Upper lobe of right lung (tissue), 1 donor: Measurements from ENCODE around the gene NCOA5. TPM values are rescaled to one million over a fixed set of nuclear protein-coding genes. Genes with fewer than 3 reads are reported as not detected.

Source experiments
- ATAC-seq: fragments of 200-7000 bp; cut with Tn5 transposase; one replicate; pipeline ENCODE4 v1.9.1; 2020; ENCODE audit warnings: mild to moderate bottlenecking, moderate library complexity
- DNase-seq: peaks from one replicate; pipeline ENCODE4 v3.0.0-alpha.2; 2020
- H3K27ac ChIP-seq: fragments of 200-600 bp; one replicate; pipeline ENCODE4 v1.8.0; 2022
- H3K27me3 ChIP-seq: fragments of 200-600 bp; one replicate; pipeline ENCODE4 v1.8.0; 2022; ENCODE audit warnings: mild to moderate bottlenecking
- H3K36me3 ChIP-seq: fragments of 200-600 bp; one replicate; pipeline ENCODE4 v1.8.0; 2022
- H3K4me1 ChIP-seq: fragments of 200-600 bp; one replicate; pipeline ENCODE4 v1.8.0; 2022
- H3K4me3 ChIP-seq: fragments of 200-600 bp; one replicate; pipeline ENCODE4 v1.8.0; 2022; ENCODE audit warnings: mild to moderate bottlenecking
- H3K9me3 ChIP-seq: fragments of 200-600 bp; one replicate; pipeline ENCODE4 v1.8.0; 2022
- intact Hi-C: fragments of 100-400 bp; cut with DNase I; formaldehyde crosslinking; loops from one replicate; pipeline ENCODE4 v1.11.0; 2022
- total RNA-seq: library from RNA; stranded (reverse); fragmentation: NEBNext Ultra II Directional; extraction: Animal tissue kit (Norgen Biotek cat#: 25700); gene quantifications from one replicate; pipeline ENCODE4 v1.2.1, GENCODE V29; 2021
- TF ChIP-seq, protein P1 (sequence below): fragments of 200-600 bp; IDR thresholded peaks from one replicate; pipeline ENCODE4 v1.8.0; 2022; ENCODE audit warnings: antibody characterized with exemption
- donor health status: DM: no; HTN: yes; CAD: no; lungs with severe emphysema.

The NCOA5 gene
- total RNA-seq, 1 donor from 2014 or later = 28.7 TPM

DNA sequence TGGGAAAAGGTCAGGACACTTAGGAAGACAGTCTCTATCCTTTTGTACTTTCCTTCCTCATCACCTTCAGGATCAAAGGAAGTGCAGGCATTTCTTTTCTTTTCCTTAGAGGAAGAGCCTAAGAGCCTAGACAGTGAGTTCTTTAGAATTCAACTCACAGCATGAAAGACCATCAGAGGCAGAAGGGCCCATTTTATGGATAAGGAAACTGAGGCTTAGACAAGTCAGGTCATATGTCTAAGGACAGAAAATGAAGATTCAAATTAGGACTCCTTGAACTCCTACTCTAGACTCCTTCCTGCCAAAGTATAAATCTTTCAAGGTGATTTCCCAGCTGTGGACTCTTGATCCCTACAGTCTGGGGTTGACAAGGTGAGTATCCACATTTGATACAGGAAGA lies 39.9 kb downstream of the NCOA5 start:
- intact Hi-C loops = no loop called here
- Histone ChIP-seq H3K4me3 (no peak overlapping the region), H3K36me3 (no peaks in the 10 kb centered on the region), H3K27me3 (peaks cover 15% of the 10 kb centered on the region), H3K27ac (no peak overlapping the region), H3K9me3 (no peaks in the 10 kb centered on the region), H3K4me1 (no peaks in the 10 kb centered on the region)
- ATAC-seq (no peak), DNase-seq (no peak)
- TF ChIP-seq, protein P1, sequence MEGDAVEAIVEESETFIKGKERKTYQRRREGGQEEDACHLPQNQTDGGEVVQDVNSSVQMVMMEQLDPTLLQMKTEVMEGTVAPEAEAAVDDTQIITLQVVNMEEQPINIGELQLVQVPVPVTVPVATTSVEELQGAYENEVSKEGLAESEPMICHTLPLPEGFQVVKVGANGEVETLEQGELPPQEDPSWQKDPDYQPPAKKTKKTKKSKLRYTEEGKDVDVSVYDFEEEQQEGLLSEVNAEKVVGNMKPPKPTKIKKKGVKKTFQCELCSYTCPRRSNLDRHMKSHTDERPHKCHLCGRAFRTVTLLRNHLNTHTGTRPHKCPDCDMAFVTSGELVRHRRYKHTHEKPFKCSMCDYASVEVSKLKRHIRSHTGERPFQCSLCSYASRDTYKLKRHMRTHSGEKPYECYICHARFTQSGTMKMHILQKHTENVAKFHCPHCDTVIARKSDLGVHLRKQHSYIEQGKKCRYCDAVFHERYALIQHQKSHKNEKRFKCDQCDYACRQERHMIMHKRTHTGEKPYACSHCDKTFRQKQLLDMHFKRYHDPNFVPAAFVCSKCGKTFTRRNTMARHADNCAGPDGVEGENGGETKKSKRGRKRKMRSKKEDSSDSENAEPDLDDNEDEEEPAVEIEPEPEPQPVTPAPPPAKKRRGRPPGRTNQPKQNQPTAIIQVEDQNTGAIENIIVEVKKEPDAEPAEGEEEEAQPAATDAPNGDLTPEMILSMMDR = no peak

DNA sequence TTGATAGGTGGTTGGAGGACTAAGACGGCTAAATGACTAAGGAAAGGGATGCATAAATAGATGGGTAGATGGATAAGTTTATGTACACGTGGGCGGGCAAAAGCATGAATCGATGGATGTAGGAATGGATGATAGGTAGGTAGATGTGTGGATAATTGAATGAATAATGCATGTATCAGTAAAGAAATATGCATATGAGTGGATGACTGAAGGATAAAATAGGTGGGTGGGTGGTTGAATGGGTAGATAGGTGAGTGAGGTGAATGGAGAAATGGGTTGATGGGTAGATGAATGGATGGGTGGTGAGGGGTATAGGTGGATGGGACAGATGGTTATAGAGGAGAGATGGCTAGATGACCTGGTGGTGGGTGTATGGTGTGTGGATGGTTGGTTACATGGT lies 40.6 kb downstream of the NCOA5 start:
- intact Hi-C loops = no loop called here
- H3K27me3 ChIP-seq = peaks cover 15% of the 10 kb centered on the region
- H3K4me1 ChIP-seq = no peaks in the 10 kb centered on the region
- DNase-seq = no peak
- H3K9me3 ChIP-seq = no peaks in the 10 kb centered on the region
- H3K36me3 ChIP-seq = no peaks in the 10 kb centered on the region
- TF ChIP-seq, protein P1 = no peak
- H3K27ac ChIP-seq = no peak overlapping the region
- ATAC-seq = no peak
- H3K4me3 ChIP-seq = no peak overlapping the region

DNA sequence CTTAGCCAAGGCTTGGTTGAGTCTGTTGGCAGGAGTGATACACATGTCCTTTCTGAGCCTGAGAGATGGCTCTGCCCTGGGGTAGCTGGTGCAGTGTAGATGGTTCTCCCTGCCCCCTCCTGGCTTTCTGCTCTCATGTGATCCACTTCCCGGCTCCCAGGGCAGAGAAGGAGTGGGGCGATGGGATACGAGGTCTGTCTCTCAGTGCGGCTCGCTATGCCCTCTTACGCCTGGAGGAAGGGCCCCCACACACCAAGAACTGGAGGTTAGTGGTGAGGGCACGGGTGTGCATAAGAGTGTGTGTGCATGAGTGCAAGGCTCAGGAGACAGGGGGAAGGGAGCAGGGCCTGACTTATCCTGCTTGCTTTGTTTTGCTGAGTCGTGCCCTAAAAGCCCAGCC lies 41.9 kb downstream of the NCOA5 start:
- TF ChIP-seq, protein P1 = no peak
- ATAC-seq = no peak
- intact Hi-C loops = no loop called here
- Histone ChIP-seq H3K27ac (no peak overlapping the region), H3K27me3 (peaks cover 21% of the 10 kb centered on the region), H3K4me3 (no peak overlapping the region), H3K4me1 (no peaks in the 10 kb centered on the region), H3K36me3 (no peaks in the 10 kb centered on the region), H3K9me3 (no peaks in the 10 kb centered on the region)
- DNase-seq = peak; percentile 43

DNA sequence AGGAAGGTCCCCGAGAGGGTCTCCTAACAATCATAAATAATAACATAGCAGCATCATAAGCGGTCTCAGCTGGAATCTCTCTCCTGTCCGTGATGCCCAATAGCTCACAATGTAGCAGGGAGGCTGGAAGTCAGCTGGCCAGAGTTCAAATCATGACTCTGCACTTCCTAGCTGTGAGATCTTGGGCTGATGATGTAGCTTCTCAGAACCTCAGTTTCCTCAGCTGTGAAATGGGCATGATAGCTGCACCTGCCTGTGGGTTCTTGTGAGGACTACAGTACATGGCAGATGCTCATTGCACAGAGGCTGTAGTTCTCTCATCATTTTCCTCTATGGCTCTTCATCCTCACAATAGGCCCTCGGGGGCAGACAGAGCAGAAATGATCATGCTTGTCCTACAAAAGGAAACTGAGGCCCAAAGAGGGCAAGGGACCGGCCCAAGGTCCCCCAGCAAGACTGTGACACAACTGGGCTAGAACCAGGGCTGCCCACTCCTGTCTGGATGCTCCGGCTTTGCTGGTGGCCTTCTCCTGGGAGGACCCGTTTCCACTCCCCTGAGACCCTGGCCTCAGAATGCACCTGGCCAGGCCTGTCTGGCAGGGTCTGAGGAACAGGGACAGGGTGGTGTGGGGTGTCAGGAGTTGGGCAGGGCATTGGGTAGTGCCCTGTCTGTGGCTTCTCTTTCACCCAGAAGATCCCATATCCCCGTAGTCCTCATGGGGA lies 43.0 kb downstream of the NCOA5 start:
- TF ChIP-seq, protein P1 = no peak
- Histone ChIP-seq H3K4me3 (no peak overlapping the region), H3K4me1 (no peaks in the 10 kb centered on the region), H3K9me3 (no peaks in the 10 kb centered on the region), H3K27ac (no peak overlapping the region), H3K27me3 (peaks cover 31% of the 10 kb centered on the region), H3K36me3 (no peaks in the 10 kb centered on the region)
- intact Hi-C loops = no loop called here
- ATAC-seq (no peak), DNase-seq (peak; percentile 48)

DNA sequence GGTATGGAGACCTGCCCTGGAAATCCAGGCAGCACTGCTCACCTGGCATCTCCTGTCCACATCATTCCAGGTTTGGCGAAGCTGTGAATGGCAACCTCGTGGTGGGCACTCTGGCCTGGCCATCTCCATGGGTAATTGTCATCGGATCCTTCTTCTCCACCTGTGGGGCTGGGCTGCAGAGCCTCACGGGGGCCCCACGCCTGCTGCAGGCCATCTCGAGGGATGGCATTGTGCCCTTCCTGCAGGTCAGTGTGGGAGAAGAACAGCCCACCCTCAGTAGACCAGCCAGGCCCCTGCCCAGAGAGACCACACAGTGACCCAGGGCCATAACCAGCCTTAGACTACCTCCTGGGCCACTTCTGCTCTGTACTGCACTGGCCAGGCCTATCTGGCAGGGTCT lies 44.9 kb downstream of the NCOA5 start:
- DNase-seq (no peak), ATAC-seq (no peak)
- Histone ChIP-seq H3K9me3 (no peaks in the 10 kb centered on the region), H3K36me3 (no peaks in the 10 kb centered on the region), H3K4me3 (no peak overlapping the region), H3K4me1 (no peaks in the 10 kb centered on the region), H3K27me3 (peaks cover 36% of the 10 kb centered on the region), H3K27ac (no peak overlapping the region)
- TF ChIP-seq, protein P1 = no peak
- intact Hi-C loops = no loop called here

DNA sequence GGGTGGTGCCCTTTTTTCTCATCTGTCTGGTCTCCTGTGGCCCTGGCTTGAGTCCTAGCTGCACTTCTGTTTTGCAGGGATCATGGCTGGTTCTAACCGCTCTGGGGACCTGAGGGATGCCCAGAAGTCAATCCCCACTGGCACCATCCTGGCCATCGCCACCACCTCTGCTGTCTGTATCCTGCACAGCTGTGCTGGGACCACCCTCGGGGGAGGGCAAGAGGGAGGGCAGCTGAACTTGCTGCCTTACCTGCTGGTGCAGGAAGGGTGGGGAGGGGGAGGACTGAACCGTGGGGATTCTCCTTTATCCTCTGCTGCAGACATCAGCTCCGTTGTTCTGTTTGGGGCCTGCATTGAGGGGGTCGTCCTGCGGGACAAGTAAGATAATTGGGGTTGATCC lies 46.2 kb downstream of the NCOA5 start:
- DNase-seq (no peak), ATAC-seq (no peak)
- Histone ChIP-seq H3K4me3 (no peak overlapping the region), H3K27me3 (peaks cover 36% of the 10 kb centered on the region), H3K9me3 (no peaks in the 10 kb centered on the region), H3K36me3 (no peaks in the 10 kb centered on the region), H3K27ac (no peak overlapping the region), H3K4me1 (no peaks in the 10 kb centered on the region)
- TF ChIP-seq, protein P1 = no peak
- intact Hi-C loops = no loop called here
